HFF-Myc (cell line): Measurements from ENCODE around the gene IFITM10.

Experiments
- DNase-seq: peaks from one replicate; pipeline ENCODE4 v3.0.0-alpha.2; 2011; ENCODE audit warnings: low read depth; ENCODE audit errors: extremely low read depth
- H3K4me3 ChIP-seq: replicated peaks from 2 replicates; pipeline ENCODE4 v1.5.1; 2011; ENCODE audit warnings: low read depth, mild to moderate bottlenecking, control low read depth, low read length
- CTCF ChIP-seq: IDR thresholded peaks from 2 replicates; pipeline ENCODE4 v1.5.1; 2012; ENCODE audit warnings: mild to moderate bottlenecking, low read depth, low read length, control low read depth; ENCODE audit errors: missing control alignments

The IFITM10 gene

DNA sequence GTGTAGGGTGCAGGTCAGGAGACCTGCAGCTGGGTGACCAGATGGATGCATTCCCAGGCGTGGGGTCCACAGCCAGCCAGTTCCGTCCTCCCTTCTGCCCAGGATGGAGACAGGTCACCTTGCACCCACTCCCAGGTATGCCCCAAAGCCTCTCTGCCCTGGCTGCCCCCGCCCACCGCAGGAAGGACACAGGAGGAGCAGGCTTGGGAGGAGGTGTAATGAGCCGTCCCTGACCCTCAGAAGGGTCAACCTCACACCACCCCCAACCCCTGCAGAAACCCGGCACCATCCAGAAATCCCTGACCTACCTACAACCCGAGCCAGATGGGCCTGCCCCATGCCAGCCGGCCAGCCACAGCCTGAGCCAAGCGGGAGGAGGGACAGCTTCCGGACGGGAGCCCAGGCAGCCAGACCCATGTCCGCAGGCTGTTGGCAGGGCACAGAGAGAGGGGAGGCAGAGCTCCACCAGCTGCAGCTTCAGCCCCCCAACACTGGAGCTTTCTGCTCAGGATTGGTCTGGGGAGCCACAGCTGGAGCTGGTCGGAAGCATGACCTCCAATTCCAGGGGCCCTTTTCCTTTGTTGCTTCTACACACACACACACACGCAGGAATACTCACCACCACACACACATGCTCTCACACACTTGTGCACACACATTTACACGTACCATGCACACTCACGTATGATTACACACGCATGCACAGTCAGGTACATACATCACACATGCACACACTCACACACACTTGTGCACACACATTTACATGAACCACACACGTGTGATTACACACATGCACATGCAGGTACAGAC, 5.3 kb downstream of the IFITM10 start:
- TF ChIP-seq CTCF = no peak
- DNase-seq = no peak
- H3K4me3 ChIP-seq = no peak overlapping the region

GRCh38 chr11:1744137-1744886, 6.1 kb downstream of the IFITM10 start:
- DNase-seq = no peak
- no peak overlapping the region for H3K4me3 ChIP-seq
- TF ChIP-seq CTCF = no peak

GRCh38 chr11:1743585-1744136, 6.7 kb downstream of the IFITM10 start:
- no peak for DNase-seq

DNA sequence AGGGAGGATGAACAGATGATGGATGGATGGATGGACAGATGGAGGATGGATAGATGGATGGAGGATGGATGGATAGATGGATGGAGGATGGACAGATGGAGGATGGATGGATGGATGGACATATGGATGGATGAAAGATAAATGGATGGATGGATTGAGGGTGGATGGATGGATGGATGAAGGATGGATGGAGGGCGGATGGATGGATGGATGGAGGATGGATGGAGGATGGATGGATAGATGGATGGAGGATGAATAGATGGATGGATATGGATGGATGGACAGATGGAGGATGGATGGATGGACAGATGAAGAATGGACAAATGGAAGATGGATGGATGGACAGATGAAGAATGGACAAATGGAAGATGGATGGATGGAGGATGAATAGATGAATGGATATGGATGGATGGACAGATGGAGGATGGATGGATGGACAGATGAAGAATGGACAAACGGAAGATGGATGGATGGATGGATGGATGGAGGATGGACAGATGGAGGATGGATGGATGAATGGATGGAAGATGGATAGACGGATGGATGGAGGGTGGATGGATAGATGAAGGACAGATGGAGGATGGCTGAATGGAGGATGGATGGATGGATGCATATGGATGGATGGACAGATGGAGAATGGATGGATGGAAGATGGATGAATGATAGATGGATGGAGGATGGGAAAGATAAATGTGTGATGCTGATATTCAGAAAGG, 7.4 kb downstream of the IFITM10 start:
- H3K4me3 ChIP-seq = no peak overlapping the region
- TF ChIP-seq CTCF = no peak

More at GRCh38 chr11:1743585-1744136, 6.7 kb downstream of the IFITM10 start:
- H3K4me3 ChIP-seq = no peak overlapping the region
- TF ChIP-seq CTCF = no peak

GRCh38 chr11:1742371-1742770, 8.0 kb downstream of the IFITM10 start:
- no peak for TF ChIP-seq CTCF
- H3K4me3 ChIP-seq = no peak overlapping the region
- no peak for DNase-seq

More for the DNA sequence above, 7.4 kb downstream of the IFITM10 start:
- DNase-seq = no peak

DNA sequence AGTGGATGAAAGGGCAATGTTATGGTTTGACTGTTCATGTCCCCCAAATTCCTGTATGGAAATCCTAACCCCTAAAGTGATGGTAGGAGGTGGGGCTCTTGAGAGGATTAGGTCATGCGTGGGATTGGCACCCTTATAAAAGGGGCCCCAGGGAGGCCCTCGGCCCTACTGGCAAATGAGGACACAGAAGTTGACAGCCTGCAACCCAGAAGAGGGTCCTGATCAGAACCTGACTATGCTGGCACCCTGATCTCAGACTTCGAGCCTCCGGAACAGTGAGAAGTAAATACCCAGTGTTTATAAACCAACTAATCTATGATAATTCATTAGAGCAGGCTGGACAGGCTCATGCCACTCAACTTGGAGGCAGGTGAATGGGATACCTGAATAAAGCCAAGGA, 8.7 kb downstream of the IFITM10 start:
- DNase-seq = no peak
- TF ChIP-seq CTCF = no peak

More for the DNA sequence above, 8.7 kb downstream of the IFITM10 start:
- H3K4me3 ChIP-seq = no peak overlapping the region
